Iris pigment epithelial cell (primary cell): ENCODE data around the gene LTN1.

ENCODE experiments used
- DNase-seq: peaks from one replicate; pipeline ENCODE4 v3.0.0-alpha.2; 2011; ENCODE audit warnings: low read depth

Gene LTN1

GRCh38 chr21:28988146-28988545 lies 4.5 kb downstream of the LTN1 start:
- DNase-seq: peak; percentile 61

GRCh38 chr21:28986677-28987076 lies 6.0 kb downstream of the LTN1 start:
- no peak for DNase-seq

DNA sequence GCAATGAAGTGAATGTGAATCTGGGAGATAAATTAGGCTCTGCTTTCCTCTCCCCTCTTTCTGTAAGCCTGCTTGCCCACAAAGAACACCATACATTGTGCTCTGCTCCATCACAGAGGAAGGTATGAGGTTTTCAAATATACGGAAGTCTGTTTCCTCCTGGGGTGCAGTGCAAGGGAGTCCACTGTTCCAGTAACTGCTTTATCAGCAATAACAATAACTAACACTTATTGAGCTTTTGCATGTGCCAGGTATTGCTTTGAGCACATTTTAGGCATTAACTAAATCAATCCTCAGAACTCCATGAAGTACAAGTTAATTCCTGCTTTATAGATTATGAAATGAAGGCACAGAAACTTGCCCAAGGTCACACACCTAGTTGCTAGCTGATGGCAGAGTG lies 10.0 kb downstream of the LTN1 start:
- DNase-seq: no peak

DNA sequence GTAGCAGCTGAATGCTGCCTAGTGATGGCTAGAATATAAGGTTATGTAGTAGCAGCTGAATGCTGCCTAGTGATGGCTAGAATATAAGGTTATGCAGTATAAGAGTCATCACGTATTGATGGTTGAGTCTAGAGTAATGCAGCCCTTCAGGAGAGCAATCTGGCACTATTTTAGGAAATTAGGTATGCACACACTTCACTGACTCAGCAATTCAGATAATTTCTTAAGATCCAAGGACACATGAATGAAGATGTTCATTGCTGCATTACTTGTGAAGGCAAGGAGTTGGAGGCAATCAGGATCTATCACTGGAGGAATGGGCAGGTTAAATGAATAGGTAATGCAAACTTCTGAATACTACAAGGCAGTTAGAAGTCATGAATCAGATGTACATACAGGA lies 13.6 kb downstream of the LTN1 start:
- no peak for DNase-seq

DNA sequence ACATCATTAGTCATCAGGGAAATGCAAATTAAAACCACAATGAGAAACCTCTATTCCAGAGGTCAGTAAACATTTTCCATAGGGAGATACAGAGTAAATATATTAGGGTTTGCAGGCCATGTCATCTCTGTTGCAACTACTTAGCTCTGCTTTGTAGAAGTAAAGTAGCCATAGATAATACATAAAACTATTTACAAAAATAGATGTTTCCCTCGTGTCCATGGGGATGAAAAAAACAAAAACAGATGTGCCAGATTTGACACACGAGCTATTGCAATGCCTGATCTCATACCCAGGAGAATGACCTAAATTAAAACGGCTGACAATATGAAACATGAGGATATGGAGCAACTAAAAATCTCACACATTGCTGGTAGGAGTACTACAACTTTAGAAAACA lies 17.3 kb downstream of the LTN1 start:
- peak; percentile 54 for DNase-seq

DNA sequence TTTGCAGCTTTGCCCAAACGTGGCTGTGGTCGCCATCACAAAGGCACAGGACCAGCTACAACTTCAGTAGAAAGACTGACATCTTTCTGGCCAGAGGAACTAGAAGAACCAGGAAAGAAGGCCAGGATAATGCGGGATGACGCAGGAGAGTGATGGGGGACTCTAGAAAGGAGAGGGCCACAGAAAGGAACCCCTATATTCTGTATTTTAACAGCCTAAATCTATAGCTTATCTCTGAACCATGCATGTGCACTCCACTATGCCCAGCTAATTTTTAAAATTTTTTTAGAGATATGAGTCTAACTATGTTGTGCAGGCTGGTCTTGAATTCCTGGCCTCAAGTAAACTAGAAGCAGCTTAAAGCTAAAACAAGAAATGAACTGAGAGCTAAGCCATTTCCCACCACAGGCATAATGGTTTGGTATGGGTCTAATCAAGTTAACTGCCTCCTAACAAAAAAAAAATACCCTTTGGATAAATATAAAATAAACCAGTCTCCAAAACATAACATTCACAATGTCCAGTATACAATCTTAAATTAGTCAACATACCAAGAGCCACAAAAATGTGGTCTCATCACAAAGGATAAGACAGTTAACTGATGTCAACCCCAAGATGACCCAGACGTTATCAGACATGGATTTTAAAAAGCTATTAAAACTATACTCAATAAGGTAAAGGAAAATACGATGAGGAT lies 18.0 kb downstream of the LTN1 start:
- DNase-seq: no peak

GRCh38 chr21:28972398-28972797 lies 20.3 kb downstream of the LTN1 start:
- DNase-seq: no peak

GRCh38 chr21:28971171-28971570 lies 21.5 kb downstream of the LTN1 start:
- peak; percentile 30 for DNase-seq

- DNase-seq: no peak
Observed at GRCh38 chr21:28963831-28964230, 28.8 kb downstream of the LTN1 start.

- DNase-seq: no peak
Observed at GRCh38 chr21:28962465-28962864, 30.2 kb downstream of the LTN1 start.

DNA sequence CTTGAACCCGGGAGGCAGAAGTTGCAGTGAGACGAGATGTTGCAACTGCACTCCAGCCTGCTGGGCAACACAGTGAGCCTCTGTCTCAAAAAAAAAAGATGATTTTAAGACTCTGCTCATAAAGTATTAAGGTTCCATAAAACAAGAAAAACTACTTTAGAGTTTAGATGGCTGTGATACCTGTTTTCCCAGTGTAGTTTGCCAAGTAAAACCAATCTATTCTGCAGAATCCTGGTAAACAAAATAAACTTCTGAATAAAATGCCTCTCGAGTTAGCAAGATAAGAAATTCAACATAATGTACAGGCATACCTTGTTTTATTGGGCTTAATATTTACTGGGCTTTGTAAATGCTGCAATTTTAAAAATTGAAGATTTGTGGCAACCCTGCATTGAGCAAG lies 30.8 kb downstream of the LTN1 start:
- no peak for DNase-seq

DNA sequence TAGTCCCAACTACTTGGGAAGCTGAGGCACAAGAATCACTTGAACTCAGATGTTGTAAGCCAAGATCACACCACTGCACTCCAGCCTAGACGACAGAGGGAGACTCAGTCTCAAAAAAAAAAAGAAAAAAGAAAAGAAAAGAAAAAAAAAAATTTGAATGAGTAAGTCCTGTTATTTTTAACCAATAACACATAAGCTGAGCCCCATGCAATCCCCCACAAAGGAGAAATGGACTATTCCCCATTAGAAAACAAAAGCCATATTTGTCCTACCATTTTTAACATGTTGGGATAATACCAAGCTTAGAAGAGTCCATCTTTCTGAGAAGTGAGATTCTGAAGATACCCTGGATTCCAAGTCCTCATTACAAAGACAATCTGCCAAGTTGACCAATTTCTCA lies 32.4 kb downstream of the LTN1 start:
- no peak for DNase-seq

- peak; percentile 88 for DNase-seq
Observed at GRCh38 chr21:28959367-28960099, 33.1 kb downstream of the LTN1 start.

DNA sequence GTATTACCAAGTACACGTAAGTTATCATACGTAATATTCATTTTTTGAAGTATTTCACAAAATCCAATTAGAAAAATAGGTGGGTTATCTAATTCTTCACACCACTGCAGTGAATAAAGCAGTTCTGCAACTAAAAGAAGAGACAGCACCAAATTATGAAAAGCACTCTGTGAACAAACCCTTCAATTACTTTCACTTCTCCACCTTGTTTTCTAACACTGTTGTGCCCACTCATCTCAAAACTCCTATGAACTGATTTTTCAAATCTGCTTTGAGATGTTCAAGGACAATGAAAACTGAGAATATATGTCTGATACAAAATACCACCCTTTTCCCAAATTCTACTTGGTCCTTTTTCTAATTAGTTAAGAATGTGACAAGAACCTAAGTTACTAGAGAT lies 39.4 kb downstream of the LTN1 start:
- no peak for DNase-seq

- DNase-seq: peak; percentile 56
Observed at GRCh38 chr21:28952686-28953085, 40.0 kb downstream of the LTN1 start.

GRCh38 chr21:28949318-28949717 lies 43.4 kb downstream of the LTN1 start:
- DNase-seq: no peak

GRCh38 chr21:28944296-28944695 lies 48.4 kb downstream of the LTN1 start:
- no peak for DNase-seq

DNA sequence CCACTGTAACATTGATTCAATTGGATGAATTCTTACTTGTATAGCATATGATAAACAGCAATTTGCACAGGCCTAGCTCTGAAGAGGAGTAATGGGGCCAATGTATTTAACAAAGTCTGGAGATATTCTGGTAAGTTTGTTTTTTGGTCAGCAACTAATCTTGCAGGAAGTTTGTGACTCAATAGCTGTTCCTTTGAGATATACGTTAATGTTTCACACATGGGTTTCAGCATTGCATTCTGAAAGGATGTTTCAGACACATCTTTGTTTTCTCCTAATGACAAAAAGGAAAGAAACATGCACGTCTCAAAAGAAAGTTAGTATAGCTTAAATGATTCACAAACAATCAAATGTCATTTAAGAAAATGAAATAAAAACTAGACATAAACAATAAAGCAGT lies 49.0 kb downstream of the LTN1 start:
- peak; percentile 70 for DNase-seq

GRCh38 chr21:28938726-28939125 lies 54.0 kb downstream of the LTN1 start:
- no peak for DNase-seq

DNA sequence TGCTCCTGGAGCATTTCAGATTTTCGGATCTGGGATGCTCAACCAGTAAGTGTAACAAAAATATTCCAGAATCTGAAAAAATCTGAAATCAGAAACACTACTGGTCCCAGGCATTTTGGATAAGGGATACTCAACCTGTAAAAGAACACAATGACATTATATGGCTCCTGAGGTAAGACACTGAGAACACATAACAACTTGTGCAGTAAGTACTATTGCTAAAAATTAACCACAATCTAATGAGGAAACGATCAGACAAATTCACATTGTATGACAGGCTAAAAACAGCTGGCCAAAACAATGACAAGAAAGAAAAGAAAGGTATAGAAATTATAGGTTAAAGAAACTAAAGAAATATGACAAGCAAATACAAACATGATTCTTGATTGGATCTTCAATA lies 54.9 kb downstream of the LTN1 start:
- no peak for DNase-seq

DNA sequence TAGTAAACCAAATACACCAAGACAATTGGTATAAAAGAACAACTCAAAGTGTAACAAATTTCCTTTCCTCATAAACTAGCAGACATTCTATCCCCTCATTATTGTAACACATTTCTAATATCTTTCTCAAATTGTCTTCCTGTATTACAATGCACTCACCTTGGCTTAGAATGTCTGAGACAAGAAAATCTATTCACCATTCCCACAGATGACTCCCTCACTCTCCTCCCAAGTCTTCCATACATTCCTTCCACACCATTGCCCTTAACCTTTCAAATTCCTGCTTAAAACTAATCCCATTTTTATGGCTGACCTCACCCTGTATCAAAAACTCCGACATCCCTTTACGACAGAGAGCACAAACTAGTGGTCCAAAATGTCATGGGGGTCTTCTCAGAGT lies 56.0 kb downstream of the LTN1 start:
- DNase-seq: no peak

- no peak for DNase-seq
Observed at GRCh38 chr21:28936036-28936435, 56.6 kb downstream of the LTN1 start.

- DNase-seq: no peak
Observed at GRCh38 chr21:28932717-28933116, 60.0 kb downstream of the LTN1 start.
